GM12878 (cell line): ENCODE measurements around the gene NADSYN1. TPM values are rescaled to one million over a fixed set of nuclear protein-coding genes. Genes with fewer than 3 reads are reported as not detected.

Experiments used
- ATAC-seq: fragments of 200-7000 bp; cut with Tn5 transposase; 3 replicates; pipeline ENCODE4 v1.9.1; 2020; ENCODE audit warnings: mild to moderate bottlenecking, moderate library complexity
- BruUV-seq: library from RNA; stranded (reverse); fragments of 400-500 nt; replicated peaks from 2 replicates; lab custom pipeline; 2021; lab: Mats Ljungman, UMichigan
- CTCF ChIA-PET: fragments of 300-600 bp; sonication (Branson Sonifier 250); formaldehyde crosslinking; extraction: SDS; loops from one replicate; lab custom pipeline; 2021; ENCODE audit warnings: inconsistent platforms; lab: Yijun Ruan, JAX
- POLR2A ChIA-PET: fragments of 350-600 bp; formaldehyde crosslinking; extraction: SDS; loops from one replicate; lab custom pipeline; 2021; ENCODE audit warnings: inconsistent platforms; lab: Charles Lee
- RAD21 ChIA-PET: fragments of 300-600 bp; sonication (Branson Sonifier 250); formaldehyde crosslinking; loops from one replicate; lab custom pipeline; 2023; ENCODE audit warnings: antibody characterized with exemption; ENCODE audit not compliant: unreplicated experiment; lab: Charles Lee
- SMC1A ChIA-PET: fragments of 300-600 bp; sonication (Branson Sonifier 250); formaldehyde crosslinking; loops from one replicate; lab custom pipeline; 2023; ENCODE audit not compliant: unreplicated experiment, uncharacterized antibody; lab: Charles Lee
- DNase-seq: peaks from one replicate; pipeline ENCODE4 v3.0.0-alpha.2; 2011; ENCODE audit warnings: low read depth, low spot score
- FAIRE-seq: peaks from 3 replicates; lab custom pipeline; 2011; peaks lifted over from hg19 to GRCh38; lab: Jason Lieb, UNC
- H2AFZ ChIP-seq: 2 replicates; pipeline ENCODE4 v1.6.0; 2011; ENCODE audit warnings: low read depth, low read length, control low read depth; ENCODE audit not compliant: control insufficient read depth
- H3K27ac ChIP-seq: 2 replicates; pipeline ENCODE4 v1.5.1; 2011; ENCODE audit warnings: control low read depth; ENCODE audit not compliant: control insufficient read depth, insufficient read depth
- H3K27me3 ChIP-seq, 2 experiments: replicated peaks in 1 of 2; 2 replicates each; pipeline versions ENCODE4 v1.6.0 to v1.6.1; 2011; ENCODE audit warnings: low read length in 1 of 2; ENCODE audit not compliant: control insufficient read depth in 2 of 2, insufficient read depth in 2 of 2
- H3K36me3 ChIP-seq, 2 experiments: 2 replicates each; pipeline ENCODE4 v1.5.1; 2011; ENCODE audit warnings: low read length in 1 of 2; ENCODE audit not compliant: control insufficient read depth in 2 of 2, insufficient read depth in 2 of 2
- H3K4me1 ChIP-seq: 2 replicates; pipeline ENCODE4 v1.6.1; 2011; ENCODE audit warnings: mild to moderate bottlenecking, low read length, moderate library complexity, mixed read lengths; ENCODE audit not compliant: control insufficient read depth, insufficient read depth
- H3K4me2 ChIP-seq: 2 replicates; pipeline ENCODE4 v1.6.0; 2011; ENCODE audit warnings: control low read depth; ENCODE audit not compliant: control insufficient read depth, insufficient read depth
- H3K4me3 ChIP-seq: fragments of 200-600 bp; sonication (generic); 2 replicates; pipeline ENCODE4 v1.5.1; 2016
- H3K79me2 ChIP-seq: 2 replicates; pipeline ENCODE4 v1.6.0; 2011; ENCODE audit warnings: low read length; ENCODE audit not compliant: control insufficient read depth, insufficient read depth
- H3K9ac ChIP-seq: 2 replicates; pipeline ENCODE4 v1.8.0; 2011; ENCODE audit warnings: low read length, control low read depth, mixed read lengths; ENCODE audit not compliant: control insufficient read depth, insufficient read depth
- H3K9me3 ChIP-seq: replicated peaks from 3 replicates; pipeline ENCODE4 v1.5.1; 2011; ENCODE audit warnings: mild to moderate bottlenecking, low read length; ENCODE audit not compliant: control insufficient read depth, insufficient read depth
- H4K20me1 ChIP-seq: 2 replicates; pipeline ENCODE4 v1.6.0; 2011; ENCODE audit not compliant: control insufficient read depth, insufficient read depth
- CHD1 ChIP-seq: IDR thresholded peaks from 2 replicates; pipeline ENCODE4 v1.6.1; 2012; ENCODE audit warnings: low read depth, low read length, improper control_type of control experiment
- DPF2 ChIP-seq: fragments of 450-650 bp; IDR thresholded peaks from 2 replicates; pipeline ENCODE4 v1.6.1; 2017; ENCODE audit warnings: mild to moderate bottlenecking
- EP300 ChIP-seq, 2 experiments: fragments of 150-350 bp in 1 of 2; IDR thresholded peaks; 2 replicates each; pipeline ENCODE4 v1.6.1; 2011 to 2012; ENCODE audit warnings: low read depth in 2 of 2, low read length in 2 of 2, borderline replicate concordance in 1 of 2, improper control_type of control experiment in 1 of 2, inconsistent platforms in 1 of 2; ENCODE audit not compliant: control insufficient read depth in 1 of 2
- ESRRA ChIP-seq: IDR thresholded peaks from 2 replicates; pipeline ENCODE4 v1.6.1; 2012; ENCODE audit warnings: mild to moderate bottlenecking, low read length, improper control_type of control experiment
- HDAC2 ChIP-seq: fragments of 200-600 bp; sonication (generic); IDR thresholded peaks from 2 replicates; pipeline ENCODE4 v1.6.1; 2017
- IKZF1 ChIP-seq: fragments of 450-650 bp; conservative IDR thresholded peaks from 2 replicates; pipeline ENCODE4 v1.6.1; 2017; ENCODE audit warnings: antibody characterized with exemption, mild to moderate bottlenecking
- MEF2A ChIP-seq: IDR thresholded peaks from 2 replicates; pipeline ENCODE4 v1.6.1; 2011; ENCODE audit warnings: low read depth, mild to moderate bottlenecking, low read length, moderate library complexity; ENCODE audit not compliant: insufficient read depth
- MEF2B ChIP-seq: fragments of 450-650 bp; IDR thresholded peaks from 2 replicates; pipeline ENCODE4 v1.6.1; 2018; ENCODE audit warnings: mild to moderate bottlenecking, moderate library complexity; ENCODE audit not compliant: partially characterized antibody, poor library complexity, severe bottlenecking
- PAX8 ChIP-seq: fragments of 450-650 bp; IDR thresholded peaks from 2 replicates; pipeline ENCODE4 v1.6.1; 2017; ENCODE audit warnings: mild to moderate bottlenecking, moderate library complexity
- RBBP5 ChIP-seq: fragments of 200-600 bp; sonication (generic); conservative IDR thresholded peaks from 2 replicates; pipeline ENCODE4 v1.6.1; 2016
- SREBF2 ChIP-seq: IDR thresholded peaks from 2 replicates; pipeline ENCODE4 v1.6.1; 2012; ENCODE audit warnings: mild to moderate bottlenecking, low read length
- SRF ChIP-seq, 2 experiments: IDR thresholded peaks; 2 replicates each; pipeline ENCODE4 v1.6.1; 2011; ENCODE audit warnings: low read depth in 2 of 2, low read length in 2 of 2, mild to moderate bottlenecking in 1 of 2, moderate library complexity in 1 of 2
- ZNF592 ChIP-seq: fragments of 450-650 bp; IDR thresholded peaks from 2 replicates; pipeline ENCODE4 v1.6.1; 2017; ENCODE audit warnings: mild to moderate bottlenecking, moderate library complexity
- ZNF622 ChIP-seq: fragments of 450-650 bp; IDR thresholded peaks from 2 replicates; pipeline ENCODE4 v1.6.1; 2017; ENCODE audit warnings: mild to moderate bottlenecking, inconsistent platforms
- WGBS: methylation state at CpG from one replicate; pipeline ENCODE4 v1.1.6; 2016; ENCODE audit warnings: low lambda C conversion rate; ENCODE audit not compliant: insufficient replicate concordance, insufficient coverage; ENCODE audit errors: missing lambda C conversion rate; 5-methylcytosine and 5-hydroxymethylcytosine counted together
- in situ Hi-C: fragments of 300-500 bp; cut with MboI; formaldehyde crosslinking; loops from 9 replicates; pipeline ENCODE4 v1.14.3; 2018; ENCODE audit warnings: mixed read lengths
- intact Hi-C: fragments of 100-400 bp; cut with micrococcal nuclease; formaldehyde crosslinking; loops from one replicate; pipeline ENCODE4 v1.14.2; 2022; ENCODE audit not compliant: unreplicated experiment
- polyA plus RNA-seq, 11 experiments: library from polyadenylated mRNA; depleted of rRNA in 4 of 11; unstranded in 6 of 11; stranded (reverse) in 5 of 11; fragments of >200 nt; fragmentation: Nextera tagmentation in 4 of 11; fragmentation: Illumina TruSeq in 1 of 11; extraction: Ambion mirVana in 4 of 11; extraction: Trizol in 1 of 11; gene quantifications; 1 replicate in 1 of 11; 2 replicates in 10 of 11; pipeline versions ENCODE4 v1.2.1 to v1.2.3, GENCODE V29; 2011 to 2016; ENCODE audit warnings: inconsistent platforms in 2 of 11, missing spikeins in 2 of 11, low read depth in 1 of 11
- total RNA-seq, 4 experiments: library from RNA; depleted of rRNA in 3 of 4; stranded (reverse); fragments of >200 nt in 3 of 4; fragmentation: Illumina TruSeq in 1 of 4; extraction: Trizol in 1 of 4; gene quantifications; 2 replicates each; pipeline versions ENCODE4 v1.2.1 to v1.2.3, GENCODE V29; 2013 to 2021

The NADSYN1 gene
- total and polyA plus RNA-seq, 10 of the 15 experiments (the other 5 are each of a cell fraction or from before 2014, with no cell fraction given), result 12.2 to 90.2 (median 69.5) TPM

- TF ChIP-seq ZNF592, result no peak
- TF ChIP-seq RBBP5, result no peak
- TF ChIP-seq, all 136 proteins: peak for 0
Measured at GRCh38 chr11:71501071-71501985, 48.3 kb downstream of the NADSYN1 start (continued).

- POLR2A ChIA-PET, result interaction anchor here (0.8 kb wide), 1 partner anchor 72 kb away, joined by 4 read pairs; no protein-coding TSS in a partner anchor
- Histone ChIP-seq H3K4me3 (no peak overlapping the region), H3K79me2 (no peaks in the 10 kb centered on the region), H3K27ac (no peak overlapping the region), H3K4me2 (no peak overlapping the region), H3K4me1 (0 out of 2 replicates have a peak, but pooled peaks cover 2% of the 10 kb centered on the region), H3K9ac (no peak overlapping the region), H3K9me3 (no peaks in the 10 kb centered on the region; the same call in 2 of the 3 replicates), H4K20me1 (no peaks in the 10 kb centered on the region; the same call in 1 of the 2 replicates), H2AFZ (no peak overlapping the region), H3K27me3 (no peaks in the 10 kb centered on the region), H3K36me3 (peaks cover 11 to 12% of the 10 kb centered on the region in 2 experiments; a peak in 3 of 4 replicates)
- intact Hi-C loops, result no loop called here
- no peak for FAIRE-seq
- ATAC-seq, result no peak
- RAD21 ChIA-PET, result no interaction called here
- WGBS, result 96% methylated on average over 10 of the region's 10 CpGs
- BruUV-seq, result no TSS peak
- in situ Hi-C loops, result no loop called here
- CTCF ChIA-PET, result no interaction called here
- SMC1A ChIA-PET, result no interaction called here
- DNase-seq, result no peak
- no peak for TF ChIP-seq ZNF592
- no peak for TF ChIP-seq MEF2B
- TF ChIP-seq DPF2, result no peak
- no peak for TF ChIP-seq IKZF1
- no peak for TF ChIP-seq ESRRA
- no peak for TF ChIP-seq EP300 (IDR thresholded peaks at IDR 0.05; ENCODE audit: borderline replicate concordance in 1 of 2, control insufficient read depth in 1 of 2, low read depth in 2 of 2, low read length in 2 of 2)
- TF ChIP-seq SREBF2, result no peak
- no peak for TF ChIP-seq HDAC2
- no peak for TF ChIP-seq SRF (IDR thresholded peaks at IDR 0.05; ENCODE audit: low read depth in 2 of 2, low read length in 2 of 2)
- TF ChIP-seq ZNF622, result no peak
- no peak for TF ChIP-seq PAX8
- no peak for TF ChIP-seq MEF2A
- TF ChIP-seq CHD1, result no peak
Measured at GRCh38 chr11:71502026-71502425, 49.0 kb downstream of the NADSYN1 start.
